ENCODE results near the gene KNOP1.
"Not testable (repeated sequence)": the region's sequence is repeated elsewhere in the genome, so short reads cannot be mapped to it uniquely, and the experiment has no call there.

The KNOP1 gene

DNA sequence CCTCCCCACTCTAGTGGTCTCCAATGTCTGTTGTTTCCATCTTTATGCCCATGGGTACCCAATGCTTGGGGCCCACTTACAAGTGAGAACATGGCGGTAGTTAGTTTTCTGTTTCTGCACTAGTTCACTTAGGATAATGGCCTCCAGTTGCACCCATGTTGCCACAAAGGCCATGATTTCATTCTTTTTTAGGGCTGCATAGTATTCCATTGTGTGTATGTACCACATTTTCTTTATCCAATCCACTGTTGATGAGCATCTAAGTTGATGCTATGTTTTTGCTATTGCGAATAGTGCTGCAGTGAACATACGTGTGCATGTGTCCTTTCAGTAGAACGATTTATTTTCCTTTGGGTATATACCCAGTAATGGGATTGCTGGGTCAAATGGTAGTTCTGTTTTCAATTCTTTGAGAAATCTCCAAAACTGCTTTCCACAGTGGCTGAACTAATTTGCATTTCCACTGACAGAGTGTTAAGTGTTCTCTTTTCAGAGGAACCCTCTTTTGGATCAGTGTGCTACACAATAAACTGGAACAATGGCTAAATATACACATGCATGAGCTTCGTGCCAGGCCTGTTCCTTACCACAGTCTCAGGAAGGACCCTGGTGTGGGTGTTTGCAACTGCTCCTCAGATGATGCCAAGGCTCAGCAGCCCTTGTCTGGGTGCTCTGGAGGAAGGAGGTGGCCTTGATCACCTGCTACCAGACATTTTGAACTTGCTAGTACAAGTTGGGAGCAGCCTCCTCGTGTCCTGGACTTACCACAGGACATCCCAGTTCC is 34.4 kb downstream of the KNOP1 start:
- DNase-seq (ENCODE audit: low spot score): no peak

DNA sequence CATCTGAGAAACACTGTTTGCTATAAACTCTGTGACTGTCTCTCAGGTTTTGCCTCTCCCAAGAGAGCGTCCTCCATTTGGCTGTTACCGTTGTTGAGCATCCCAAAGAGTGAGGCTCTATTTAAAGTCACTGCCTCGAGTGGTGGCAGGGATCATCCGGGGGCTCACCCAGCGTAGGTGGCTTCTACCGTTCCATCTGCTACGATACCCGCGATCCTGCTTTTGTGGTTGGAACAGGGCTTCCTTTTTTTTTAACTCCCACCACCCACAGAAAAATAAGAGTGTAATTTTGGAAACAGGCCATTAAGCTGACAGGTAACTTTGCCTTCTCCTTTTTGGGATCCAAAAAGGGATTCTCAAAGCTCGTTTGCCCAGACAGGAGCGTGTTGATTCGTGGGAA is 36.4 kb downstream of the KNOP1 start:
- DNase-seq (ENCODE audit: low spot score): no peak

DNA sequence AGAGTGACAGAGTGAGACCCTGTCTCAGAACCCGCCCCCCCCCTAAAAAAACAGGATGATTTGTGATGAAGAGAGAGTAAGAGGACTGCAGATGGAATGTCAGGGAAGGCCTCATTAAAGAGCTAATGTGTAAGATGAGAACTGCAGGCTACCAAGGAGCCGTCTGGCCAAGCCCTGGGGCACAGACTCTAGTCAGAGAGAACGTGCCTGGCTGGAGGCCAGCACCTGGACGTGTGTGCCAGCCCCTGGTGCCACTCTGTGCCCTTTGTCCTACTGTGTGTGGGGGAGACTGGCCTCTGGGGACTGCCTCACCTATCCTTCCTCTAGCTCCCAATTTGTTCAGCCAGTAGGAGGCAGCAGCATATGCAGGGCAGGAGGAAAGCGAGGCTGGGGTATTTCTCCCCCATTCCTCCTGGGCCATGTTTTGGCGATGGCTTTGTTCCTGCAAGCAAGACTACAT is 37.1 kb downstream of the KNOP1 start:
- DNase-seq (ENCODE audit: low spot score): no peak

DNA sequence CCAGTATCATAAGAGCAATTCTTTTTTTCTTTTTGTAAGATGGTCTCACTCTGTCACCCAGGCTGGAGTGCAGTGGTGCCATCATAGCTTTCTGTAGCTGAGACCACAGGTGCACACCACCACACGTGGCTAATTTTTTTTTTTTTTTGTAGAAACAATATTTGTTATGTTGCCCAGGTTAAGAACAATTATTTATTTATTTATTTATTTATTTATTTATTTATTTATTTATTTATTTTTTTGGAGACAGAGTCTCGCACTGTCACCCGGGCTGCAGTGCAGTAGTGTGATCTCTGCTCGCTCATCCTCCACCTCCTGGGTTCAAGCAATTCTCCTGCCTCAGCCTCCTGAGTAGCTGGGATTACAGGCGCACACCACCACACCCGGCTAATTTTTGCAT is 38.7 kb downstream of the KNOP1 start:
- not testable (repeated sequence) for DNase-seq (ENCODE audit: low spot score)

DNA sequence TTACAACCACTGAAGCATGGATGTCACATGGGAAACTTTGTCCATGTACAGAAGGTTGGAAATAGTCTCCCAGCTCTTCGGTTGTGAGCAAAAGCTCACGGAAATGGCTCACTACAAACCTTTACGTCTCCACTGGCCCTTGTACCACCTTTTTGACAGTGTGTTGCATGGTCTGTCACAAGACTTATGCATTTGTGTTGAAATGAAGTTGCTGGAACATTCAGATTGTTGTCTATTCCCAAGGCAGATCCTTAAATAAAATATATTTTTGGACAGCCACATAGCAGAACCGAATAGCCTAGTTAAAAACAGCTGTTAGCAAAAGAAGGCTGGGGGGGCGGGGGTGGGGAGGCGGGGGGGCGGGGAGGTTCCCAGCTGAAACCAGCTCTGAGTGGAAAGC is 39.2 kb downstream of the KNOP1 start:
- no peak for DNase-seq (ENCODE audit: low spot score)

DNA sequence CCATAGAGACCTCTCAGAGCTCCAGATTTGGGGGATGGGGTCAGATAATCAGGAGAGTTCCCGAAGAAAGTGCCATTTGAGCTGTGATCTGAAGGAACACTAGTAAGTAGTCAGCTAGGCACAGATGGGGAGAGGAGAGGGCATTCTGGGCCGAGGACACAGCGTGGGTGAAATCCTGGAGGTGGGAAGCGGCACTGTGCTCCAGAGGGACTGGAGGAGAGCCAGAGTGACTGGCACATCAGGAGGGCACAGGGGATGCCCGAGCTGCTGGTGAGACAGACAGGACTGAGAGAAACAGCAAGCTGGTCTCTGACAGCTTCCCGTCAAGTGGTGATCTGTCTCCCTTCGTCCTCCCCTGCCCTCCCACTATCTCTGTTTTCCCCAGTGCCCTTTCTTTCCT is 40.6 kb downstream of the KNOP1 start:
- no peak for DNase-seq (ENCODE audit: low spot score)

DNA sequence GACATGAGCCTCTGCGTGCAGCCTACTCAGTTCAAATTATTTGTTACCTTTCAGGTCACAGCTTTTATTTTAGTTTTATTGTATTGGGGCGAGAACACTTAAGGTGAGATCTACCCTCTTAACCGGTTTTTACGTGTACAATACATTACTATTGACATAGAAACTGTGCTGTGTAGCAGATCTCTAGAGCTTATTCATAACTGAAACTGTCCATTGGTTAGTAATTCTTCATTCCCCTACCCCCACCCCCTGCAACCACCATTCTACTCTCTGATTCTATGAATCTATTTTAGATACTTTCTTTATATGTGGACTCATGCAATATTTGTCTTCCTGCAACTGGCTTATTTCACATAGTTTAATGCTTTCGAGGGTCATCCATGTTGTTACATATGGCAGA is 43.5 kb downstream of the KNOP1 start:
- no peak for DNase-seq (ENCODE audit: low spot score)

DNA sequence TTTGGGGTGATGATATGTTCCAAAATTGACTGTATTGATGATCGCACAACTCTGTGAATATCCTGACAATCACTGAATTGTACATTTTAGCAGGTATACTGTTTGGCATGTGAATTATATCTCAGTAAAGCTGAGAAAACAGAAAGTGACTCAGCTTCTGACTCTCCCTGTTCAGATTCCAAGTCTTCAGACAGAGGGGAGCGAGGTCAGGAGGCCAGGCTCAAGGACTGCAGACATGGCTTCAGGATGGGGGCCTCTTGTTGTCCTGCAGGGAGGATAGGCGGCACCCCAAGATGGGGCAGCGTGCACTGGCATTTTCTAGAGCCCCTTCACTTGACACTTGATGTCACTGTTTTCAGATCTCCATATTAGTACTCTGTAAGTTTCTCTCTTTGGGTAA is 45.6 kb downstream of the KNOP1 start:
- no peak for DNase-seq (ENCODE audit: low spot score)

DNA sequence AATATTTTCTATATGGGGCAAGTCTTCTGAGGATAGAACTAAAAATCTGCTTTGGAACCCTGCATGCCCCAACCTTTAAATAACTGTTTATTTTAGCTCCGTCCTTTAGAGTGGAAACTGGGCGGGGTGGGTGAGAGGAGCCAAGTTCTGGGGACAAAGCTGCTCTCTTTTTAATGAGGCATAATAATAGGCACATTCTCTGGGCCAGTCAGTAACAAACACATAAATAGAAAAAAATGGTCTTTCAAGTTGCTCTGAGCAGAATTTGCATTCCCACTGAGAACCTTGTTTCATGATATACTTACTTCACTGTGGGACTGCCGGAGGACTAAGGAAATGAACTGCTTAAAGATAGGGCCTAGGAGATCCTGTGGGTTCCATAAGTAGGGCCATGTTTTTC is 51.5 kb downstream of the KNOP1 start:
- no peak for DNase-seq (ENCODE audit: low spot score)

DNA sequence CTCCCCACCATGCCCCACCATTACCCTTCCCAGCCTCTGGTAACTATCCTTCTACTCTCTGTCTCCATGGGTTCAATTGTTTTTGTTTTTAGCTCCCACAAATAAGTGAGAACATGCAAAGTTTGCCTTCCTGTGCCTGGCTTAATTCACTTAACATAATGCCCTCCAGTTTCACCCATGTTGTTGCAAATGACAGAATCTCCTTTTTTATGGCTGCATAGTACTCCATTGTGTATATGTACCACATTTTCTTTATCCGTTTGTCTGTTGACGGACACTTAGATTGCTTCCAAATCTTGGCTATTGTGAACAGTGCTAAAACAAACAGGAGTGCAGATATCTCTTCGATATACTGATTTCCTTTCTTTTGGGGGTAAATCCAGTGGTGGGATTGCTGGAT is 52.7 kb downstream of the KNOP1 start:
- not testable (repeated sequence) for DNase-seq (ENCODE audit: low spot score)

DNA sequence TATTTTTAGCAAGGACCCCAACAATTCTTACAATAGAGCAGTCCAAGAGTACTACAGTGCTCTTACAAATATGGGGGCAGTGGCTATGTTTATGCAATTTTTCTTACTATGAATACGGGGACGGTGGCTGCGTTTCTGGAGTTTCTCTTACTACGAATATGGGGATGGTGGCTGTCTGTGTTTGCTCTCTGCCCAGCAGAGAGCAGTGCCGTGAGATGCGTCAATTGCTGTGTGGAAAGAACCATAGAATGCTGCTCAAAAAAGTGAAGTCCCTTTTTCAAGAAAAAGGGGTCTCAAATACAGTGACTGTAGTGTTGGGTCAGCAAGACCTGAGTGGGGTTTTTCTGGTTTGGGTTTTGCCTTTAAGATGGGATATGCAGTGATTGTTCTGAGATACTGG is 53.9 kb downstream of the KNOP1 start:
- no peak for DNase-seq (ENCODE audit: low spot score)

DNA sequence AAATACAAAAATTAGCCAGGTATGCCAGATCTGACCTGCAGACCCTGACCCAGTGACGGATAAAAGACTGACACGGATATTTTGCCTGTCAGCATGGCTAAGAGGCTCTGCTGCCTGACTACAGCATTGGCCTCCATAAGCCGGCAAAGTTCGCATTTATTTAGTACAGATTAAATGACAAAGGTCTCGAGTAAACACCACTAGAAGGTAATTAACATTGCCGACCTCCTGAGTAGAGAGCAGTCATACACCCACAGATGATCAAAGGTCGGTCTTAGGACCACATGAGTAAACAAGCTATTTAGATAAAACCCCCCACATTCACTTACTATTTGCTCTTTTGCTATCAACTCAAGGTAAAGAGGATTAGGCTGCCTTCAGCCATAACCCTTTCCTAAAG is 55.7 kb downstream of the KNOP1 start:
- DNase-seq (ENCODE audit: low spot score): no peak

DNA sequence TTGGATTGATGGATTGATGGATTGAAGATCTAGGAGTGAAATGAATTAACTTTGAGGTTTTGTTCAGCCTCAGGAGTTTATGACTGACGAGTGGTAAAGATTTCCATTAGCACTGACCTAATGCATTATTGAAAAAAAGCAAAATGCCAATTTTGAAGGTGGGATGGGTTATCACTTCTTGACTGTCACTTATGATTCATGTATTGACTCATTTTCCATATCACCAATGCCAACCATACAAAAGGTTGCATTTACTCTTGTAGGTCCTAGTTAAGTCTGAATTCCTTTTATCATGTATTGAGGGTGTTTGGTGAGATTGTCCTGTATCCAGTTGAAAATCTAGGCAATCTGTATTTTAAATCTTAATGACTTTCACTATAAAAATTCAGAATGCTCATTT is 57.6 kb downstream of the KNOP1 start:
- DNase-seq (ENCODE audit: low spot score): no peak

DNA sequence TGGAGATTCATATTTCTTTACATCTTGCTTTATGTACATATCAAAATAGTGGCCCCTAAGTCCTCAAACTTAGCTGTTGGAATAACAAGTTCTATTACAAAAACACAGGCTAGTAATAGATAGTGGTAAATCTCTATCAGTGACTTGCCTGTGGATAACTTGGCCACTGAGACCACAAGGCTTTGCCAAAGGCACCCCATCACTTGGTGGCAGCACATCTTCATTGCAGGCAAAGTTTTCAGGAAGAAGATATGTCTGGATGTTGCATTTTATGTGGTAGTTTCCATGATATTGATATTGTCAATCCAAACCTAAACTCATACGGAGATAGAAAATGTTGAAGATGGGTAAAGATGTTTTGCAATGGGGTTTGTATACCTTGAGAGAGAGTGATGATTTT is 58.5 kb downstream of the KNOP1 start:
- no peak for DNase-seq (ENCODE audit: low spot score)

DNA sequence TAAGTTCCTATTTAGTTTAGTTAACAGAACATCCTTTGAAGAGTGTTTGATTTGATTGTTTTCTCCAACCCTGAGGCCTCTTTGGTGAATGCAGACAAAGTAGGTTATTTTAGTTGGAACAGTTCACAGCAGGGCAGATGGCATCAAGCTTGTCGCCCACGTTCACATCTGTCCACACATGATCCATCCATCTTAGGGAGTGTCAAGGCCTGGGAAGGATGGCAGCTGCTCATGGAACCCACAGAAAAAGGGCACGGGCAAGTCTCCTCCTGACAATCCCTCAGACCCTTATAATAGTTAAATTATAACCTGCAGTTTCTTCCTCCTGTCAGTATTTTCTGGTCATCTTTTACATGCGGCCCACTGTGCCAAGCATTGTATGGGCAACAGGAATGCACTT is 60.2 kb downstream of the KNOP1 start:
- no peak for DNase-seq (ENCODE audit: low spot score)

DNA sequence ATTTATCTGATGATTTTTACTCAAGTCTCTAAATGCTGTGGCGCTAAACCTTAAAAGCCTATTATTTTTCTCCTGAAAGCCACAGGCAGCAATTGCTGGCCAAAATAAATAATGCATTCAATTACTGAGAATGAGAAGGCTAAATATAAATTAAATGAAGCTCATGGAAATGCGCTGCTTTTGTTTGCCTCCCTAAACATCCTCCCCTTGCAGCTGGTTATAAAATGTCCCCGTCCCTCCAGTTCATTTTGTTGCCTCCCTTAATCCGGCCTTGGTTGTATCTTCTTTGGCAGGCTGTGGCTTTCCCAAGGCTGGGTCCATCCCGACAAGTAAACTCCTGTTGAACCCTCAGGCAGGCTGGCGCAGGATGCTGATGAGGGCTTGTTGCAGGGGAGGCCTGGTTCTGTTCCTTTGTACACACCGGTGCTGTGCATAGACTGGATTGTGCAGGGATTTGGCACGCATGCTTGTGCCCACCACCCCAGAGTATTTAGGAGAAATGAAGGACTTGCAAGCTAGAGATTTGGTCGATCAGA is 62.7 kb downstream of the KNOP1 start:
- no peak for DNase-seq (ENCODE audit: low spot score)

DNA sequence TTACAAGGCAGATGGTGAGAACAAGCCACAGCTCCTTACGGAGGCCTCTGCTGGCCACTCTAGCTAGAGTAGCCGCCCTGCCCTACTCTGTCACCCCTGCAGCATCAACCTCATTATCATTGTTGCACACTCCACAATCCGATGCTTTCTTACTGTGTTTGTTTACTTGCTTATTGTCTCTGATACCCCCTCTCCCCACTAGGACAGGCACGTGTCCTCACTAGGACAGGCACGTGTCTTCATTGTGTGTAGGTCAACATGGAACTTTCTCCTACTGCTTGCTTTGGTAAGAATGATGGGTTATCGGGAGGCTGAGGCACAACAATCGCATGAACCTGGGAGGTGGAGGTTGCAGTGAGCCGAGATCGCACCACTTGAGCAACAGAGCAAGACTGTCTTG is 63.9 kb downstream of the KNOP1 start:
- DNase-seq (ENCODE audit: low spot score): no peak
